Naive thymus-derived CD4-positive, alpha-beta T cell (primary cell): ENCODE data around the gene HAL. TPM values are rescaled to one million over a fixed set of nuclear protein-coding genes. Genes with fewer than 3 reads are reported as not detected.

ENCODE experiments used
- ATAC-seq: fragments of 150-1000 bp; cut with Tn5 transposase; 2 replicates; pipeline ENCODE4 v1.10.0; 2021; ENCODE audit warnings: mild to moderate bottlenecking, moderate library complexity
- CTCF ChIA-PET: fragments of 350-600 bp; sonication (Branson Sonifier 250); formaldehyde crosslinking; loops from one replicate; lab custom pipeline; 2021; ENCODE audit warnings: antibody characterized with exemption; lab: Charles Lee
- POLR2A ChIA-PET: fragments of 350-600 bp; sonication (Branson Sonifier 250); formaldehyde crosslinking; loops from one replicate; lab custom pipeline; 2021; ENCODE audit warnings: antibody characterized with exemption, inconsistent platforms; lab: Charles Lee
- DNase-seq, 9 donors: peaks; one replicate each; pipeline versions ENCODE4 v3.0.0 to v3.0.0-alpha.2; 2020 to 2022; ENCODE audit warnings: mixed read lengths in 1 of 9
- H3K27ac ChIP-seq: one replicate; pipeline ENCODE4 v1.7.0; 2013; ENCODE audit warnings: mild to moderate bottlenecking, low read depth, low read length, moderate library complexity
- H3K27me3 ChIP-seq, 2 donors: one replicate each; pipeline ENCODE4 v1.7.0; 2013; ENCODE audit warnings: low read length in 2 of 2, mild to moderate bottlenecking in 2 of 2, moderate library complexity in 2 of 2; ENCODE audit not compliant: control insufficient read depth in 2 of 2, insufficient read depth in 2 of 2
- H3K36me3 ChIP-seq, 3 experiments: 1 replicate in 2 of 3; 2 replicates in 1 of 3; pipeline ENCODE4 v1.7.0; 2013; ENCODE audit warnings: low read length in 3 of 3, mild to moderate bottlenecking in 3 of 3, moderate library complexity in 1 of 3; ENCODE audit not compliant: insufficient read depth in 3 of 3, control insufficient read depth in 2 of 3
- H3K4me1 ChIP-seq, 2 donors: one replicate each; pipeline ENCODE4 v1.7.0; 2013; ENCODE audit warnings: low read length in 2 of 2, mild to moderate bottlenecking in 2 of 2, moderate library complexity in 1 of 2; ENCODE audit not compliant: control insufficient read depth in 2 of 2, insufficient read depth in 2 of 2
- H3K4me3 ChIP-seq: 2 replicates; pipeline ENCODE4 v1.7.0; 2013; ENCODE audit warnings: mild to moderate bottlenecking, low read length
- H3K9me3 ChIP-seq, 3 experiments: 1 replicate in 2 of 3; 2 replicates in 1 of 3; pipeline ENCODE4 v1.7.0; 2013; ENCODE audit warnings: low read length in 3 of 3; ENCODE audit not compliant: control insufficient read depth in 2 of 3
- H3K27ac Mint-ChIP-seq, 9 donors: one replicate each; pipeline ENCODE4 v1.8.0; 2020 to 2022; ENCODE audit warnings: mixed read lengths in 9 of 9, mild to moderate bottlenecking in 8 of 9, moderate library complexity in 5 of 9, inconsistent platforms in 2 of 9
- H3K27me3 Mint-ChIP-seq, 5 donors: one replicate each; pipeline ENCODE4 v1.8.0; 2021 to 2022; ENCODE audit warnings: mixed read lengths in 5 of 5, mild to moderate bottlenecking in 1 of 5
- H3K36me3 Mint-ChIP-seq, 5 donors: one replicate each; pipeline ENCODE4 v1.8.0; 2020 to 2022; ENCODE audit warnings: mixed read lengths in 5 of 5, mild to moderate bottlenecking in 3 of 5, inconsistent platforms in 1 of 5
- H3K4me1 Mint-ChIP-seq, 7 donors: one replicate each; pipeline ENCODE4 v1.8.0; 2020 to 2022; ENCODE audit warnings: mixed read lengths in 7 of 7, mild to moderate bottlenecking in 3 of 7, inconsistent platforms in 1 of 7
- H3K4me3 Mint-ChIP-seq, 10 donors: one replicate each; pipeline ENCODE4 v1.8.0; 2020 to 2022; ENCODE audit warnings: mild to moderate bottlenecking in 10 of 10, mixed read lengths in 10 of 10, moderate library complexity in 6 of 10, inconsistent platforms in 2 of 10
- H3K9me3 Mint-ChIP-seq, 11 donors: one replicate each; pipeline ENCODE4 v1.8.0; 2020 to 2022; ENCODE audit warnings: mixed read lengths in 11 of 11, mild to moderate bottlenecking in 4 of 11, inconsistent platforms in 1 of 11, moderate library complexity in 1 of 11
- intact Hi-C, 2 donors: fragments of 100-400 bp; cut with micrococcal nuclease; formaldehyde crosslinking; loops; one replicate each; pipeline ENCODE4 v1.15.1; 2023
- polyA plus RNA-seq, 2 donors: library from polyadenylated mRNA; unstranded; fragments of 300-500 nt; fragmentation: Illumina TruSeq; gene quantifications; one replicate each; pipeline ENCODE4 v1.2.3, GENCODE V29; 2021
- total RNA-seq, 6 experiments: library from RNA in 5 of 6; stranded (reverse) in 5 of 6; gene quantifications; 1 replicate in 5 of 6; 2 replicates in 1 of 6; pipeline ENCODE4 v1.2.3 and lab custom pipeline; 2021 to 2026

HAL gene
- total and polyA plus RNA-seq, 7 experiments from 2014 or later, result 0.24 to 7.0 (median 1.1) TPM; not detected in 2

DNA sequence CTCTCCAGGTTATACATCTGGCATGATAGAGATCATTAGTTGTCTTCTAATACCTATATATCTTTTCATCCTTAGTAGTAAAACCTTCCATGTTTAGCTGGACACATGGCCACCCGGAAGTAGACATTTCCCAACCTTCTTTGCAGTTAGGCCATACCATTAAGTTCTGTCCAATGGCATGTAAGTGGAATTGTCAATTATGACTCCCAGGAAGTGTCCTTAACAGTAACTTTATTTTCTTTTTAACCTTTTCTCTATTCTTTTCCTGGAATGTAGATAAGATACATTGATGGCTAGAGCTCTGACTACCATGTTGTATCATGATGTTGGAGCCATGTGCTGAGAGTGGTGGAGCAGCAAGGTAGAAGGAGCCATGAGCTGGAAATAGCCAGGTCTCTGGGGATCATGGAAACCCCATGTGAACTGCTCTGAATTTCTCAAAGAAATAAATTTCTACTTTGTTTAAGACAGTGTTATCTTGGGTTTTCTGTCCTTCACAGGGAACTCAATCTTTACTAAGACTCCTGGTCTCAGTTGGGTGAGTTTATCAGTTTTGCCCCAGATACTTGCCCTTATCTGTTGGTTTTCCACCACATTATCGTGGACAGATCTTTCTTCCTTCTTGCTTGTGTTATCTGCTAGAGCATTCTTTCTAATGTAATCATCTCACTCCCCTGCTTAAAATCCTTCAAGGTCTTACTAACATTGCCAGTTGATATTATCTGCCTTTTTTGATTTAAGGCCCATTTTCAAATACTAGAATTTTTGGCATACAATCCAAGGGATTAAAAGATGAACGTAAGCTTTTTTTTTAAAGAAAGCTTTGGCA lies 44.4 kb upstream of the HAL start:
- H3K4me1 ChIP-seq, result no peaks in the 10 kb centered on the region

DNA sequence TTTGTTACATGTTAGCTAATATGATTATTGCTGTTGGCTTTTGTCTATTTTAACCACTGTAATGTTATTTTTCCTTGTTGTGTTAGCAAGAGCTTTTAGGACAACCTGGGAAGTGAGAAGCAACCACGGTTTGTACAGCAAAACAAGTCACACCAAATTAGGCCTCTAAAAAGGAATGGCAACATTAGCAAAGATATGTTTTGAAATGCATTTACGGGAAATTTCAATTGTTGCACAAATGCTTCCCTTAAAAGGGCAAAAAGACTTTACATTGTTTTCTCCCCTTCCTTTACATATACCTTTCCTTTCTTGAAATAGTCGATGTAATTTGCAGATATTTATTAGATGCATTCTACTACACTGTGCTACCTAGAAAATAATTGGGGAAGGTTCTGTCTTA lies 43.4 kb upstream of the HAL start:
- no peak overlapping the region for H3K4me3 ChIP-seq
- H3K36me3 Mint-ChIP-seq, result no peaks in the 10 kb centered on the region
- no peak overlapping the region for H3K4me3 Mint-ChIP-seq
- H3K4me1 Mint-ChIP-seq, result peaks cover 0 to 18% (median 9%) of the 10 kb centered on the region in 7 donors
- no peaks in the 10 kb centered on the region for H3K27me3 ChIP-seq
- DNase-seq, result no peak
- ChIA-PET CTCF (interaction anchor here (0.6 kb wide), 1 partner anchor 19 kb away, joined by 3 read pairs; no protein-coding TSS in a partner anchor), POLR2A (no interaction called here)
- H3K27ac ChIP-seq, result no peak overlapping the region
- no peaks in the 10 kb centered on the region for H3K9me3 ChIP-seq
- intact Hi-C loops, result loop anchor here in 1 of 2 donors (10.0 kb wide), 1 partner anchor 565 kb away; the partner anchor contains the start of gene METAP2
- H3K27ac Mint-ChIP-seq, result no peak overlapping the region
- H3K9me3 Mint-ChIP-seq, result no peaks in the 10 kb centered on the region
- H3K4me1 ChIP-seq, result peaks cover 0 to 4% of the 10 kb centered on the region in 2 donors
- peaks cover 0 to 8% (median 0%) of the 10 kb centered on the region in 3 experiments for H3K36me3 ChIP-seq
- H3K27me3 Mint-ChIP-seq, result no peaks in the 10 kb centered on the region
- ATAC-seq, result no peak

More for the DNA sequence above, 44.4 kb upstream of the HAL start:
- Mint-ChIP-seq H3K4me3 (no peak overlapping the region), H3K4me1 (peaks cover 5 to 23% (median 15%) of the 10 kb centered on the region in 7 donors), H3K27ac (no peak overlapping the region), H3K27me3 (no peaks in the 10 kb centered on the region), H3K9me3 (no peaks in the 10 kb centered on the region), H3K36me3 (peaks cover 0 to 3% (median 0%) of the 10 kb centered on the region in 5 donors)
- intact Hi-C loops, result no loop called here
- Histone ChIP-seq H3K9me3 (no peaks in the 10 kb centered on the region), H3K27ac (no peak overlapping the region), H3K27me3 (no peaks in the 10 kb centered on the region), H3K4me3 (no peak overlapping the region), H3K36me3 (peaks cover 0 to 2% (median 0%) of the 10 kb centered on the region in 3 experiments)
- CTCF ChIA-PET, result interaction anchor here (1.1 kb wide), 1 partner anchor 13 kb away, joined by 3 read pairs; no protein-coding TSS in a partner anchor
- DNase-seq (no peak), ATAC-seq (no peak)
- POLR2A ChIA-PET, result no interaction called here

DNA sequence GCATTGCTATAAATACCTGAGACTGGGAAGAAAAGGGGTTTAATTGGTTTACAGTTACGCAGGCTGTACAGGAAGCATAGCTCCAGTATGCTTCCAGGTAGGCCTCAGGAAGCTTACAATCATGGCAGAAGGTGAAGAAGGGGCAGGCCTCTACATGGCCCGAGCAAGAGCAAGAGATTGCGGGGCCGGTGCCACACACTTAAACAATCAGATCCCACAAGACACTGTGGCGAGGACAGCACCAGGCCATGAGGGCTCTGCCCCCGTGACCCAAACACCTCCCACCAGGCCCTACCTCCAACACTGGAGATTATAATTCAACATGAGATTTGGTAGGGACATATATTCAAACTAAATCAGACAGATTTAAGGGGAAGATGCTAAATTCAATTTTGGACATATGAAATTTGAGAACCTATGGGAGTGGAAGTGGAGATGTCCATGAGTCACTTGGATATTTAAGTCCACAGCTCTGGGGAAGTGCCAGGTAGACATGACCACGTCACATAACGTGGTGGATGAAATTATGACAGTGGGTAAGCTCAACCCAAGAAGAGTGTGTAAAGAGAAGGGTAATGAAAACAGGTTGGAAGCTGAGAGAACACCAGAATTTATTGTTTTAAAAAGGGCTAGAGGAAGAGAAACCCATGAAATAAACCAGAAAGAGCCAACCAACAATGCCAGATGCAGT lies 40.8 kb upstream of the HAL start:
- DNase-seq (no peak), ATAC-seq (no peak)
- H3K4me3 Mint-ChIP-seq, result no peak overlapping the region
- CTCF ChIA-PET, result no interaction called here
- H3K9me3 Mint-ChIP-seq, result peaks cover 0 to 1% (median 0%) of the 10 kb centered on the region in 11 donors
- H3K4me1 ChIP-seq, result peaks cover 4 to 9% of the 10 kb centered on the region in 2 donors
- H3K36me3 ChIP-seq, result peaks cover 0 to 8% (median 0%) of the 10 kb centered on the region in 3 experiments
- intact Hi-C loops, result loop anchor here (1.0 to 10.0 kb wide), 2 partner anchors 562 to 820 kb away; partner anchors contain the start of genes FGD6 (in 1 of the 2), METAP2 (in 1 of the 2) and VEZT (in 1 of the 2)
- peaks cover 8 to 15% (median 10%) of the 10 kb centered on the region in 7 donors for H3K4me1 Mint-ChIP-seq
- no peaks in the 10 kb centered on the region for H3K27me3 ChIP-seq
- H3K4me3 ChIP-seq, result no peak overlapping the region
- peaks cover 0 to 2% (median 0%) of the 10 kb centered on the region in 5 donors for H3K36me3 Mint-ChIP-seq
- POLR2A ChIA-PET, result interaction anchor here (0.6 to 2.4 kb wide), 3 partner anchors 10 to 870 kb away, joined by 3 to 10 read pairs (median 4); partner anchors contain the start of gene NEDD1
- H3K27ac Mint-ChIP-seq, result no peak overlapping the region
- H3K27me3 Mint-ChIP-seq, result no peaks in the 10 kb centered on the region
- no peak overlapping the region for H3K27ac ChIP-seq
- no peaks in the 10 kb centered on the region for H3K9me3 ChIP-seq

DNA sequence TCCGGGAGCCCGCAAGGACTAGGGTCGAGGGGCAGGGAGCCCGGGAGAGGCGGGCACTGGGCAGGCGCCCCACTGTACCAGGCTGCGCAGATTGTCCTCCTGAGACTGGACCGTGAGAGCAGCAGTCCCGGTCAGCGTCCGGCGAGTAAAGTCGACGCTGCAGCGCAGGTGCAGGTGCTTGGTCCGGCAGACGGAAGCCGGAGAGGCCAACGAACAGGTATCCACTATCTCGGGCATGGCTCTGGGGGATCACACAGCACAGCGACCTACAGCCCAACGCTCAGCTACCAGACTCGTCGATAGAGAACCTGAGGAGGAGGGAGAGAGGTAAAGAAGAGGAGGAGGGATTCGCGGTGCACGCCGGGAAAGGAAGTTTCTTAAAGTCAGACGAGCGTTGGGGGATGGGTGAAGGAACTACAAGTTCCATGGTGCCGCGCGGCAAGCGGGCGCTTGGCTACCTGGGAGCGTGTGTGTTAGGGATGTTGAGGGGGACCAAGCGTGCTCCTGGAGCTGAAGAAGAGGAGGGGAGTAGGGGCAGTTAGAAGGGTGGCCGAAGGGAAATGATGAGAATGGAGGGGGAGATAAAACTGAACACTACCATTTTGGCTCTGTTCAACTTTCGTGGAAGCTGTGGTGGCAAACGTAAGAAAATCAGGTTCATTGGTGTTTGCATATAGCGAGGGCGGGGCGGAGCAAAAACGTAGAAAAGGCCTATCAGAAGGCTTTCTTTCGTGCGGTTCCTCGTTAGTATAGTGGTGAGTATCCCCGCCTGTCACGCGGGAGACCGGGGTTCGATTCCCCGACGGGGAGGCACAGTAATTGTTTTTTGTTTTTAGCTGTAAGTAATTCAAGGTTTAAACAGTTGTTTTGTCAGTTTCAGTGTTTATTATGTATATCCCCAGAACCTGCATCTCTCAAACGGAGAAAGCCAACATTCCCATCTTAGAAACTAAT lies 39.4 kb upstream of the HAL start, which contains the start of gene LTA4H:
Gene LTA4H (minus strand): TSS at position 305 of the 954 bp plus-strand sequence. CDS start 68 bp downstream, at position 237.
- CTCF ChIA-PET, result interaction anchor here (1.2 to 1.3 kb wide), 2 partner anchors 12 to 365 kb away, joined by 3 to 4 read pairs; partner anchors contain the start of gene CDK17

DNA sequence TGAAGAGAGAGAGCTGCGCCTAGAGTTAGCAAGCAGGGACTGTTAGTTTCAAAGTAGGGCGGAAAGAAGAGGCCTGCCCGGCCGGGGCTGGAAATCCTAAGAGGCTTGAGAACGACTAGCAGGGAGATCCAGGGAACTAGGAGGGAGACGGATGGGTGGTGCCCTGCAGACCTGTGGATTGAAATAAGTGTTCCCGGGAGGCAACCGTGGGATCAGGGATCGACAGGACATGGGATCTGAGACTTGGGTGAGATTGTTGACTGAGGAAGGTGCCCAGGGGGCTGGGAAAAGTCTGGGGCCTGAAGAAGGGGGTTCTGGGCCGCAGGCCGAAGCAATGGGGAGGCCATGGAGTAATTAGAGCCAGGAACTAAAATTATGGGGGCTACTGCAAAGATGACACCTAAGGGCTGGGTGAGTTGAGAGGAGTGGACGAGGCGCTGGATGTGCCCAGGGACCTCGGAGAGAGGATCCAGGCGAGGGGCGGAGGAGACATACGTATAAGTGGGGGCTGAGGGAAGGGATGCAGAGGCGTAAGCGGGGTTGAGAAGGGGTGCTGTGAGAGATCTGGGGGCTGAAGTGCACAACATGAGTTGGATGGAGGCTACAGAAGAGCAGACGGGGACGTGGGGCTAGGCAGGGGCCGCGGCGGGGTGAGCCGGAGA lies 38.6 kb upstream of the HAL start:
- Histone ChIP-seq H3K36me3 (peaks cover 0 to 8% (median 0%) of the 10 kb centered on the region in 3 experiments), H3K27me3 (no peaks in the 10 kb centered on the region), H3K4me3 (peak overlapping the region; percentile 85), H3K27ac (peak overlapping the region; percentile 81), H3K4me1 (peaks cover 4 to 9% of the 10 kb centered on the region in 2 donors), H3K9me3 (no peaks in the 10 kb centered on the region)
- CTCF ChIA-PET, result interaction anchor here (1.3 kb wide), 1 partner anchor 366 kb away, joined by 4 read pairs; the partner anchor contains the start of gene CDK17
- peaks cover 0 to 11% (median 0%) of the 10 kb centered on the region in 5 donors for H3K36me3 Mint-ChIP-seq
- ATAC-seq (no peak), DNase-seq (peak in 4 of 9 donors; percentile 2 to 10 (median 9))
- no peaks in the 10 kb centered on the region for H3K27me3 Mint-ChIP-seq
- H3K4me1 Mint-ChIP-seq, result peaks cover 8 to 27% (median 25%) of the 10 kb centered on the region in 7 donors
- H3K4me3 Mint-ChIP-seq, result no peak overlapping the region
- intact Hi-C loops, result loop anchor here (1.0 to 10.0 kb wide), 19 partner anchors 13 to 1031 kb away; partner anchors contain the start of genes AMDHD1 (in 2 of the 2), CFAP54 (in 2 of the 2), METAP2 (in 2 of the 2) and NEDD1 (in 2 of the 2)
- no peak overlapping the region for H3K27ac Mint-ChIP-seq
- POLR2A ChIA-PET, result interaction anchor here (0.8 to 2.4 kb wide), 5 partner anchors 13 to 177 kb away, joined by 3 to 10 read pairs (median 4); partner anchors contain the start of genes AMDHD1 and CCDC38
- peaks cover 0 to 2% (median 0%) of the 10 kb centered on the region in 11 donors for H3K9me3 Mint-ChIP-seq

More for the DNA sequence above, 39.4 kb upstream of the HAL start, which contains the start of gene LTA4H:
- Mint-ChIP-seq H3K27ac (no peak within 1 kb of the TSS), H3K36me3 (peaks cover 0 to 6% (median 0%) of the 10 kb centered on the region in 5 donors), H3K9me3 (peaks cover 0 to 1% (median 0%) of the 10 kb centered on the region in 11 donors), H3K4me3 (no peak within 1 kb of the TSS), H3K27me3 (no peaks in the 10 kb centered on the region), H3K4me1 (peaks cover 5 to 19% (median 17%) of the 10 kb centered on the region in 7 donors)
- POLR2A ChIA-PET, result interaction anchor here (0.5 to 2.4 kb wide), 10 partner anchors 12 to 562 kb away, joined by 3 to 10 read pairs (median 4); partner anchors contain the start of genes AMDHD1, CCDC38 and METAP2
- Histone ChIP-seq H3K4me1 (peaks cover 4 to 9% of the 10 kb centered on the region in 2 donors), H3K27ac (peak within 1 kb of the TSS; percentile 81), H3K27me3 (no peaks in the 10 kb centered on the region), H3K4me3 (peak within 1 kb of the TSS; percentile 85), H3K9me3 (no peaks in the 10 kb centered on the region), H3K36me3 (peaks cover 0 to 8% (median 0%) of the 10 kb centered on the region in 3 experiments)
- intact Hi-C loops, result loop anchor here (1.0 to 10.0 kb wide), 19 partner anchors 12 to 1032 kb away; partner anchors contain the start of genes AMDHD1 (in 2 of the 2), CFAP54 (in 2 of the 2), FGD6 (in 2 of the 2) and METAP2 (in 2 of the 2)
- ATAC-seq (peak; percentile 97), DNase-seq (peak; percentile 86 to 99 (median 97))
